22Rv1 (cell line): Measurements from ENCODE around the gene PRR19.

Experiments
- CTCF ChIP-seq: fragments of 450-650 bp; IDR thresholded peaks from 2 replicates; pipeline ENCODE4 v1.5.1; 2017; ENCODE audit warnings: mild to moderate bottlenecking
- ZFX ChIP-seq: fragments of 450-650 bp; IDR thresholded peaks from 2 replicates; pipeline ENCODE4 v1.6.1; 2017; ENCODE audit warnings: antibody characterized with exemption, borderline replicate concordance

GRCh38 chr19:42301646-42302203 lies at the start of gene PRR19:
- TF ChIP-seq CTCF, result no peak
- no peak for TF ChIP-seq ZFX
